ENCODE results near the gene MARCHF3.
"Not testable (repeated sequence)": the region's sequence is repeated elsewhere in the genome, so short reads cannot be mapped to it uniquely, and the experiment has no call there.

GRCh38 chr5:126895712-126896111 lies 134.6 kb downstream of the MARCHF3 start:
- not testable (repeated sequence) for TF ChIP-seq FOXM1 (IDR thresholded peaks at IDR 0.05; ENCODE audit: borderline replicate concordance); BHLHE40 (IDR thresholded peaks at IDR 0.05; ENCODE audit: borderline replicate concordance); SP1 (IDR thresholded peaks at IDR 0.05); TARDBP (IDR thresholded peaks at IDR 0.05); ELF4 (IDR thresholded peaks at IDR 0.05); FOXA1 (IDR thresholded peaks at IDR 0.05); SUZ12 (IDR thresholded peaks at IDR 0.05); CTBP1 (IDR thresholded peaks at IDR 0.05; ENCODE audit: borderline replicate concordance); HDGF (IDR thresholded peaks at IDR 0.05; ENCODE audit: borderline replicate concordance); FOXK2 (IDR thresholded peaks at IDR 0.05)
- TF ChIP-seq, protein P1, sequence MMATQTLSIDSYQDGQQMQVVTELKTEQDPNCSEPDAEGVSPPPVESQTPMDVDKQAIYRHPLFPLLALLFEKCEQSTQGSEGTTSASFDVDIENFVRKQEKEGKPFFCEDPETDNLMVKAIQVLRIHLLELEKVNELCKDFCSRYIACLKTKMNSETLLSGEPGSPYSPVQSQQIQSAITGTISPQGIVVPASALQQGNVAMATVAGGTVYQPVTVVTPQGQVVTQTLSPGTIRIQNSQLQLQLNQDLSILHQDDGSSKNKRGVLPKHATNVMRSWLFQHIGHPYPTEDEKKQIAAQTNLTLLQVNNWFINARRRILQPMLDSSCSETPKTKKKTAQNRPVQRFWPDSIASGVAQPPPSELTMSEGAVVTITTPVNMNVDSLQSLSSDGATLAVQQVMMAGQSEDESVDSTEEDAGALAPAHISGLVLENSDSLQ (IDR thresholded peaks at IDR 0.05): not testable (repeated sequence)
